IPS DF 6.9 (cell line): ENCODE measurements around the gene ID2.

Experiments
- DNase-seq: peaks from one replicate; pipeline ENCODE4 v3.0.0-alpha.2; 2013; ENCODE audit warnings: low read depth, low spot score
- H3K27ac ChIP-seq: one replicate; pipeline ENCODE4 v1.5.1; 2013; ENCODE audit warnings: low read length, control low read depth
- H3K27me3 ChIP-seq: 2 replicates; pipeline ENCODE4 v1.6.1; 2013; ENCODE audit warnings: mild to moderate bottlenecking, low read length; ENCODE audit not compliant: control insufficient read depth, insufficient read depth
- H3K36me3 ChIP-seq: 2 replicates; pipeline ENCODE4 v1.6.1; 2013; ENCODE audit warnings: low read length; ENCODE audit not compliant: control insufficient read depth, insufficient read depth
- H3K4me1 ChIP-seq: 2 replicates; pipeline ENCODE4 v1.6.1; 2013; ENCODE audit warnings: low read length; ENCODE audit not compliant: control insufficient read depth, insufficient read depth
- H3K4me3 ChIP-seq: 2 replicates; pipeline ENCODE4 v1.5.1; 2013; ENCODE audit warnings: mild to moderate bottlenecking, low read length
- H3K9me3 ChIP-seq: 2 replicates; pipeline ENCODE4 v1.6.1; 2013; ENCODE audit warnings: low read length, inconsistent platforms; ENCODE audit not compliant: control insufficient read depth, insufficient read depth
- WGBS: extraction: QIAGEN DNeasy Blood & Tissue Kit; methylation state at CpG from one replicate; pipeline ENCODE4 v1.1.7; 2013; ENCODE audit warnings: mixed read lengths, missing lambda C conversion rate; ENCODE audit not compliant: insufficient read length, insufficient coverage; 5-methylcytosine and 5-hydroxymethylcytosine counted together

Gene ID2

DNA sequence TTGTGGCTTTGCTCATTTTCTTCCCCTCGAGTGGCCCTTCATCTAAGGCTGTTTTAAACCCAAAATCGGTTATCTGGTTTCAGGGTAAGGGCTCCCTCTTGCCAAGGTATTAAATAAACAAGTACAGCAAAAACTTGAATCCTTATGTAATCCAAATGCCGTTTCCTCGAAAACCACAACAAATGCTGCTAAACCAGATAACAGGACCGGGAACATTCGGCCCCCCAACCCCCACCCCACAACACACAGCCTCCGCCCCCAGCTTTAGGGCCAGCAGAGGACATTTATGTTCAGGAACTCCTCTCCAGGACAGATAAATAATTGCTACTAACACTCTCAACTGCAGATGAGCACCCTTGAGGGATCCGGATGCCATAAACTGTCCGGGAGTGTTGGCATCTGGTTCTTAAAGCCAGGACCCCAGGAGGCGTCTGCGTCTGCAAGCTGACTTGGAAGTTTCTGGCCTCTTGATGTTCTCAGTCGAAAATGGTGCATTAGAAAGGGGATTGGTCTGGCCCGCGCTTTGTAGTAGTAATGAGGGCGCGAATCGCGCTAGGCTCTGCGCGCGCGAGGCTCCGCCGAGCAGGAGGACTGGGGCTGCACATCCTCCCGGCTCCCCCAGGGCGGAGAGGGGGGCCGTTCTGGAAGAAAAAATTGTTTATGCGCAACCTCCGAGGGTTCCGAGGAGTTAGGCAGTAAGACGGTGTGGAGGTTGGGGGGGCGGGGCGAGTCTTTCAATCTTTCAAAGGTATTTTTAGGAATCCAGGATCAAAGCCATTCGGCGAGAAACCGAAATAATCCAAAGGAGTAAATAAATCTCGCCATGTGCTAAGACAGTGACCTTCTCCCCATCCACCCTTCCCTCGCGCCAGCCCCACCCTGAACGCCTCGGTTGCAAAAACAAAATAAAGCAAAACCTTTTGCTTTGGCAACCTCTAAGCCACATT lies 3.9 kb upstream of the ID2 start:
- DNase-seq: no peak
- Histone ChIP-seq H3K4me1 (peaks cover 8% of the 10 kb centered on the region; the same call in 1 of the 2 replicates), H3K27ac (no peak overlapping the region), H3K36me3 (no peaks in the 10 kb centered on the region), H3K9me3 (no peaks in the 10 kb centered on the region), H3K27me3 (peaks cover 27% of the 10 kb centered on the region), H3K4me3 (peak overlapping the region; percentile 22; the same call in 1 of the 2 replicates)
- no CpG with 5 or more reads among the region's 41 CpGs for WGBS

- H3K27me3 ChIP-seq: peaks cover 29% of the 10 kb centered on the region
- H3K27ac ChIP-seq: no peak overlapping the region
- H3K9me3 ChIP-seq: no peaks in the 10 kb centered on the region
- peaks cover 8% of the 10 kb centered on the region; the same call in 1 of the 2 replicates for H3K4me1 ChIP-seq
- DNase-seq: no peak
- H3K36me3 ChIP-seq: no peaks in the 10 kb centered on the region
- H3K4me3 ChIP-seq: peak overlapping the region; percentile 38
- no CpG with 5 or more reads among the region's 91 CpGs for WGBS
Measured at GRCh38 chr2:8678731-8679566, 2.9 kb upstream of the ID2 start.

GRCh38 chr2:8679567-8679826 lies 2.4 kb upstream of the ID2 start:
- Histone ChIP-seq H3K36me3 (no peaks in the 10 kb centered on the region), H3K4me1 (peaks cover 8% of the 10 kb centered on the region; the same call in 1 of the 2 replicates), H3K27ac (no peak overlapping the region), H3K9me3 (no peaks in the 10 kb centered on the region), H3K27me3 (peaks cover 29% of the 10 kb centered on the region), H3K4me3 (peak overlapping the region; percentile 38; the same call in 1 of the 2 replicates)
- no peak for DNase-seq
- WGBS: no CpG with 5 or more reads among the region's 8 CpGs

- Histone ChIP-seq H3K4me1 (peaks cover 8% of the 10 kb centered on the region; the same call in 1 of the 2 replicates), H3K4me3 (no peak overlapping the region), H3K27me3 (peaks cover 28% of the 10 kb centered on the region), H3K36me3 (no peaks in the 10 kb centered on the region), H3K9me3 (no peaks in the 10 kb centered on the region), H3K27ac (no peak overlapping the region)
- no CpG with 5 or more reads among the region's 19 CpGs for WGBS
- DNase-seq: no peak
Measured at GRCh38 chr2:8679827-8680731, 1.8 kb upstream of the ID2 start.

DNA sequence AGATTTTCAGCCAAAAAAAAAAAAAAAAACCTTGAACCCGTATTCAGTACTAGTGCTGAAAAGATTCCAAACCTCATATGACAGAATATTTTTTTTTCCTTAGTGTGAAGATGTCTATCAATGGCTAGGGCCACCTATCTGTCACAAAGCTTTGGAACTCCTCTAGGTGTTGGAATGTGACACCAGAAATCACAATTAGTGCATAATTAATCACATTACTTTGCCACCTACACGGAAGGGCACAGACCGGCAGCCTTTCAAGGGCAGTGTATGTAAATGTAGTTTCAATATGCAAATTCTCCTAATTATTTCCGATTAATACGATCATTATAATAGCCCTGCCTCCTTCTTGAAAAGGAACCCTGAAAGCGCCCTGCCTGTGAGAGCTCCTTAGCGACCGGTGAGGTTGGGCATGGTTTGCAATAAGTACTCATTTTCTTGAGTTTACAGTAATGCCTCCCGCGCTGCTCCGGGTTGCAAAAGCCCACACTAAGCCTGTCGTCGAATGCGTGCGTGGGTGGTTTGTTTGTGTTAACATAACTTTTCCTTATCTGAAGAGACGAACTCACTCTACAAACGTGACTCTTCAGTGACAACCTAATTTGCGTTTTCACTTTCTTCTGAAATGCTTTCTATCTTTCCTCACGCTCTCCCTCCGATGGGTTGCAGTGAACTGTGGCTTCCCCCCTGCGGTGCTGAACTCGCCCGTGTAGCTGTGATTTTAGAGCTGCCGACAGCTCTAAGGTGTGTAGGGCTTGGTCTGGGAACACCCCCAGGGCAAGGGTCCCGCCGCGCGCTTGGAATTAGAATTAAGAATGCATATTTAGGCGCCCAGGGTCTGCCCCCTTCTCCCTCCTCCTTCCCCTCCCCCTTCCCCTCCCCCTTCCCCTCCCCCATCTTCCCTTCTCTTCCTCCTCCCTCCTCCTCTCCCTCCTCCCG lies 765 bp upstream of the ID2 start:
- no peak for DNase-seq
- H3K4me1 ChIP-seq: peaks cover 8% of the 10 kb centered on the region; the same call in 1 of the 2 replicates
- H3K4me3 ChIP-seq: peak overlapping the region; percentile 34; the same call in 1 of the 2 replicates
- no CpG with 5 or more reads among the region's 30 CpGs for WGBS
- no peak overlapping the region for H3K27ac ChIP-seq
- peaks cover 18% of the 10 kb centered on the region for H3K27me3 ChIP-seq
- H3K9me3 ChIP-seq: no peaks in the 10 kb centered on the region
- no peaks in the 10 kb centered on the region for H3K36me3 ChIP-seq

DNA sequence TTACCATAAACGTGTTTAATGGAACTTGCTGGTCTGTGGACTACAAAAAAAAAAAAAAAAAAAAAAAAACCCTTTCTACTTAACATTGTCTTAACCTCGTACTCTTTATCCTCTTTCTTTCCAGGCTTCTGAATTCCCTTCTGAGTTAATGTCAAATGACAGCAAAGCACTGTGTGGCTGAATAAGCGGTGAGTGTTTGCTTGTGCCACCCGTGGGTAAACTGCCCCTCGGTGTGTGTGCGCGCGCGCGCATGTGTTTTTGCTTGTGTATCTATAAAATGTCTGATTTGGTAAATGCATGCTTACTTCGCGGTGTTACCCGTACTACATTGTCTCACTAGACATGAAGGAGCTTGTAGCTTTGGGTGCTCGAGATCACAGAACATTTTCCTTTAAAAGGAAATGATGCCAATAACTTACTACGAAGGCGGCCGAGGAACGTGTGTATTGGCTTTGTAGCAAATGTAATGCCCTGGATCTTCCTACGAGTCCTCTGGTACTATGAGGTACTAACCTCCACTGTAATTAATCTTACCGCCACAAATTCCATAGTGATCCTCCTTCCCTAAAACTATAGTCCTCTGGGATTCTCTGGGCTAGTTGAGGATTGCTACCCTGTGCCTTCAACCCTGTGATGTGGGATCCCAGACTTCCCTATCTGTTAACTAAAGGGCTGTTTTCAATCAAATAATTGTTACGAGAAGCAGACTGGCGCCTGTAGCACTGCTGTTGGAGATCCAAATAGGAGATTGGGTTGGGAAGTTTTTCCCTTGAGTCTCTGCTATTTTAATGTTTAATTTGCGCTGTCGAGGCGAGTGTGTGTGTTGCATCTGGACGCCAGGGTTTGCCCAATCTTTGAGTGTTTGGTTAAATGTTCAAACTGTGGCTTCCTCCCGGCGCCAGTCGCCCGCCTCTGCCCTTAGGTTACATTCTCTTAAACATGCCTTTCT lies 1.1 kb downstream of the ID2 start:
- WGBS: no CpG with 5 or more reads among the region's 30 CpGs
- DNase-seq: no peak
- Histone ChIP-seq H3K4me1 (peaks cover 4% of the 10 kb centered on the region; the same call in 1 of the 2 replicates), H3K27me3 (peaks cover 6% of the 10 kb centered on the region; the same call in 1 of the 2 replicates), H3K27ac (no peak overlapping the region), H3K4me3 (peak overlapping the region; percentile 64; the same call in 1 of the 2 replicates), H3K36me3 (no peaks in the 10 kb centered on the region), H3K9me3 (no peaks in the 10 kb centered on the region)

DNA sequence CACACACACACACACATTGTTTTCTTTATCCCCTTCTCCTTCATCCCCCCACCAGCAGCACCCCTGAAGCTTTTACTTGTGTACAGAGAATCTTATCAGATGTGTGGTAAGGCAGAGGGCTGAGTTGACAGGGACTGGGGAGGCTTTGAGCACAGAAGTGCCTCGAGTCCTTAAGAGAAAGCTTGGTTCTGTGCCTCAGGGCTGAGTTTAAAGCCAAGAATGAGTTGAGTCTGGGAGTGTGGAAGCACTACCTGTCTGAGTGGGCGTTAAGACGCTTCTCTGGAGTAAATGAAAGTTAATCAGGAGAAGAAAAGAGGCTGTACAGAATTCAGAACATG lies 2.7 kb downstream of the ID2 start:
- no CpG with 5 or more reads among the region's 3 CpGs for WGBS
- H3K9me3 ChIP-seq: no peaks in the 10 kb centered on the region
- DNase-seq: no peak
- H3K27ac ChIP-seq: no peak overlapping the region
- peaks cover 6% of the 10 kb centered on the region; the same call in 1 of the 2 replicates for H3K27me3 ChIP-seq
- no peaks in the 10 kb centered on the region for H3K36me3 ChIP-seq
- peaks cover 4% of the 10 kb centered on the region; the same call in 1 of the 2 replicates for H3K4me1 ChIP-seq
- H3K4me3 ChIP-seq: peak overlapping the region; percentile 56; the same call in 1 of the 2 replicates

DNA sequence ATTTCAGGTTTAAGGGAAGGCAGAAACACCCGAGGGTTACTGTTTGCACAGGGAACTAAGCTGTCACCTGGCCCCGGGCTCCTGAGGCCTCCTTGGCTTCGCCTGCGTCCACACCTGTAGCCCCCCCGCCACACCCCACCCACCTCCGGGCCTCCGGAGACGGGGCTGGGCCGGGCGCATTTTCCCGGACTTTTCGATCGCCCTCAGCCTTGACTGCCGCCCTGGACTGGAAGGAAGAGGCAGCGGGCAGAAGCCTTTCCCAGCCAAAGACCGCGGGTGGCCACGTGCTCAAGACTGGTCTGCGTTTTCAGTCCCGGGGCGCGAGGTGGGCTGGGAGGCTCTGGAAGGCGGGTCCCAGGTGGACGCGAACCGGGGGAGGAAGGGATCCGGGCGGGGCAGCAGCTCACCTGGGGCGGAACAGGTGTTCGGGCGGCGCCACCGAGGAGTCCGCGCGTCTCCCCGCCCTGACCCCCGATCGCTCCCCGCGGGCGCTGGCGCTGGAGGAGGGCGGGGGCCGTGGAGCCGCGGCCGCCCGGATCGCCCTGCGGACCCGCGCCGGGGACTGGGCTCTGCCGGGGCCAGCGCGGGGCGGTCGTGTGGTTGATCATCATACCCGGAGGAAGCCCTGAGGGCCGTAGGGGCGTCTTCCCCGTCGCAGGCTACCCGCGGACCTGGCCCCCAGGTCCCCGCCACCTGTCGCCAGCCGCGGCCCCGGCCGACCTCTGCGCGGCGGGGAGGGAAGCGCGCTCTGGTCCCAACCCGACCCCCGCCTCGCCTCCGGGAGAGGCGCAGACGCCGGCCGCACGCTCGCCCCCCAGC lies 3.2 kb downstream of the ID2 start:
- no peak for DNase-seq
- peaks cover 2% of the 10 kb centered on the region; the same call in 1 of the 2 replicates for H3K4me1 ChIP-seq
- no peaks in the 10 kb centered on the region for H3K36me3 ChIP-seq
- no peak overlapping the region for H3K27ac ChIP-seq
- peak overlapping the region; percentile 56; the same call in 1 of the 2 replicates for H3K4me3 ChIP-seq
- WGBS: no CpG with 5 or more reads among the region's 87 CpGs
- no peaks in the 10 kb centered on the region for H3K9me3 ChIP-seq
- H3K27me3 ChIP-seq: peaks cover 6% of the 10 kb centered on the region; the same call in 1 of the 2 replicates
